ENCODE results near the gene MAP4K4.

- no peak for TF ChIP-seq CTCF (IDR thresholded peaks at IDR 0.05 in 4 of 5, conservative IDR thresholded peaks at IDR 0.05 in 1 of 5)
- TF ChIP-seq POLR2A (IDR thresholded peaks at IDR 0.05) = no peak
Measured at GRCh38 chr2:101930847-101931246, 233.3 kb downstream of the MAP4K4 start.
